Measurements from ENCODE around the gene FETUB.

Gene FETUB

GRCh38 chr3:186638259-186638658 lies 1.9 kb upstream of the FETUB start:
- no peak for DNase-seq

GRCh38 chr3:186640473-186640818 lies 247 bp downstream of the FETUB start:
- DNase-seq, result no peak

- DNase-seq, result no peak
Measured at GRCh38 chr3:186640929-186641328, 730 bp downstream of the FETUB start.

DNA sequence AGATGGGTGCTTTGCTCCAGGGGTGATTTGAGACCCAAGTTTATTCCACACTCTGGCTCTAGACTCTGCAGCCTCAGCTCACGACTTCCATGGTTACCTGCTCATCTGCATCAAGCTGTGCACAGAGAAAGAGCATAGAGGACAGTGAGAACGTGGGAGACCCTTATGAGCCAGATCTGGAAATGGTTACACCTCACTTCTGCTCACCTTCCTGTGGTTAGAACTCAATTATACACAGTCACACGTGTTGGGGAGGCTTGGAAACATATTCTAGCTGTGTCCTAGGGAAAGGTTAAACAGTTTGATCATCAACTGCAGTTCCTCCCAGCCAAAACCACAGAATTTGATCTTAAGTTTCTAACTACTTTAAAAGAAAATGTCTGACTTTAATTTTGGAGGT lies 1.8 kb downstream of the FETUB start:
- DNase-seq, result no peak

GRCh38 chr3:186643493-186643892 lies 3.3 kb downstream of the FETUB start:
- no peak for DNase-seq

DNA sequence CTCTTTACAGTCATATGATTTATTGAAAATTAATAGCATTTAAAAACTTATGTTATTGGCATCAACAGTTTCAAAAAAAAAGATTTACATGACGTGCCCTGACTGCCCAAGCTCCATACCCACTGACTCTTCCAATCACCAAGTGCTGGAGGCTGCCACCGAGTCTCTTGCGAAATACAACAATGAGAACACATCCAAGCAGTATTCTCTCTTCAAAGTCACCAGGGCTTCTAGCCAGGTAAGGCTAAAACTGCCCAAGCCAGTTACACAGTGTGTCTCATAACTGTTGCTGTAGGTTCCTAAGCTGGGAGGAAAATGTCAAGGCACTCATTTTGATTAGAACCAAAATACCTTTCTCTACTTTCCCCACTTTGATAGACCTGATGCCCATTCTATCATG lies 4.5 kb downstream of the FETUB start:
- no peak for DNase-seq

DNA sequence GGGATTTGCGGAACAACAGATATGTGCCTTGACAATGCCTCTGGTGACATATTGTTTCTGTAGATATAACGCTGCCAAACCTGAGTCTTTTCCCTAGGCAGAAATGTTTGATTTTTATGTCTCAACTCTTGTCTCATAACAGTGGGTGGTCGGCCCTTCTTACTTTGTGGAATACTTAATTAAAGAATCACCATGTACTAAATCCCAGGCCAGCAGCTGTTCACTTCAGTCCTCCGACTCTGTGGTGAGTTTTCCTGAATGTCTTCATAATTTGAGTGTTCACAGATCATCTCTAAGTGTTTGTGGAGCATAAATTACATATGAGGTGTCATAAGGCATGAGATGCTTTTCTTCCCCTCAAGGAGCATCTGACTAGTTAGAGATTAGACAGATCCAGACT lies 5.9 kb downstream of the FETUB start:
- no peak for DNase-seq

DNA sequence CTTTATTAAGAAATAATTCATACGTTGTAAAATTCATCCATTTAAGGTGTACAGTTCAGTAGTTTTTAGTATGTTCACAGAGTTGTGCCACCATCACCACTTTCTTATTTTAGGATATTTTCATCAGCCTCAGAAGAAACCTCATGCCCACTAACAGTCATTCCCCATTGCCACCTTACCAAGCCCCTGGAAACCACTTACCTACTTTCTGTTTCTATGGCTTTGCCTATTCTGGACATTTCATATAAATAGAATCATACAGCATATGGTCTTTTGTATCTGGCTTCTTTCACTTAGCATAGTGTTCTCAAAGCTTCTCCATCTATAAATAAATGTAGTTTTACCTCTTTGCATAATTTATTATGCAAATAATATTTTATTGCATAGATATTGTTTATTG lies 6.6 kb downstream of the FETUB start:
- DNase-seq, result no peak

DNA sequence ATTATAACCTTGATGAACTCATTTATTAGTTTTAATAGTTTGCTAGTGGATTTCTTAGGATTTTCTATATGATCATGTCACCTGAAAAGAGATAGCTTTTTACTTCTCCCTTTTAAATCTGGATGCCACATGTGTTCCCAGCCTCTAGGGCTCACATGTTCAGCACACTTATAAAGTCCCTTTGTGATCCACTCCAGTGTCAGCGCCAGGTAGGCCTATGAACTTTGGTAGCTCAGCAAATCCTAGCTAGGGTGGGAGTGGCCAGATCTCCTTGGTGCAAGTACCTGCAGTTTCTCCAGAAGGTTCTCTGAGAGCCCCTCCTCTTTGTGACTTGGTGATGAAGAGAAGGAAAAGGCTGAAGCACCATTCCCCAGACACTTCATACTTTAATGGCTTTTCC lies 8.7 kb downstream of the FETUB start:
- DNase-seq, result no peak

GRCh38 chr3:186651678-186652215 lies 11.5 kb downstream of the FETUB start:
- no peak for DNase-seq

DNA sequence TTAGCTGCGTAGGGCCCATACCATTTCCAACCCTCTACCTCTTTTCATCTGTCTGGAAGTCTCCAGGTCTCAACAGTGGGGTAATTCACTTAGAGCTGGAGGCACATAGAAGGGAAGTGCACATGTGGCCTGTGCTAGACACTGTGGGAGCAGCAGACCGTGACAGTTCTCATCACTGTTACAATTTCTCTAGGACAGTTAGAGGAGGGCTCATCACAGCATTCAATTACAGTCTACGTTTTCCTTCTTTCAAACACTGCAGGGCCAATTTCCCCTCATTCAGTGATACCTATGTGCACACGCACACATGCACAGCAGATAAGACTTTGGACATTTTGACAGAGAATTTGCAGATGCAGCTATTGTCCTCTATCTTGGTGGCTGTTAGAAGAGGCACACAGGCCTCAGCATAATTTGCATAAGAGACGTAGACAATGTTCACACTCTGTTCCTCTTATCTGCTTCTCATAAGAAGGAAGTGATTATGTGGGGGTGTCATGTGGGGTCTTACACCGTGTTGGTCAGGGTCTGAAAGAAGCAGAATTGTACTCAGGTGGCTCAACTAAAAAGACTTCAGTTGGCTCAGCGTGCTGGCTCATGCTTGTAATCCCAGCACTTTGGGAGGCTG lies 13.0 kb downstream of the FETUB start:
- DNase-seq, result no peak

GRCh38 chr3:186653984-186654383 lies 13.8 kb downstream of the FETUB start:
- no peak for DNase-seq

GRCh38 chr3:186663361-186664118 lies 23.3 kb downstream of the FETUB start:
- DNase-seq, result no peak

DNA sequence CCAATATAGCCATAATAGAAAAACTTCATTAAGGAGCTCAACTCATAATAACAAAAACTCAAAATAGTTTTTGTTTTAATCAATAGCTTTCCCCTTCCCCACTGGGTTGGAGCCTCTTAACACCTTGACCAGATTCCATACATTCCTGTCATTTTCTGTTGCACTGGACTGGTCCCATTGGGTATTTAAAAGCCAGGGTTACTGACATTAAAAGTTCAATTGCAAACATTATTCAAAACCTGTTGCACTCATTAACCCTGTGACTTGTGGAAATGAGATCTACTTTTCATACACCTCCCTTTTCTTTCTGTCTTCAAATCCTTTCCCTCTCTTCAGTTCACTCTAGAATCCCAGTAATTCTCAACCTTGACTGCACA lies 23.9 kb downstream of the FETUB start:
- no peak for DNase-seq

- no peak for DNase-seq
Measured at GRCh38 chr3:186664506-186664905, 24.3 kb downstream of the FETUB start.

- DNase-seq, result no peak
Measured at GRCh38 chr3:186665625-186666188, 25.5 kb downstream of the FETUB start, which contains the start of gene HRG. HRG (plus strand) TSS chr3:186666014; CDS start chr3:186666032, 18 bp downstream.

DNA sequence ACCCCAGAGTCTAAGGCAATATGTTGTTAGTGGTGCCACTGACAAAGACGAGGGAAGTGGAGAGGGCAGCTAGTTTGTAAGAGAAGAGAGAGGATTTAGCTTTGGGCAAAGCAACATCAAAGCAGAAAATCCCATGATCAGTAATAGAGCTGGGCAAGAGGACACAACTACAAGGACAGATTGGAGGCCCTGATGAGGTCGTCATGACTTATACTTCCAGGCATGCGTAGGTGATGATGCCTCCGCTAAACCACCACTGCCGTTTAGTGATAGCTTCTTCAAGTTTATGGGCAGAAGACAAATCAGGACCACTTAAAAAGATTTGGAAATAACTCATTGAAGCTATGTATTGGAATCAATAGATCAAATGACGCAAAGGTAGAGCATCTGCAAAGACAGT lies 28.2 kb downstream of the FETUB start:
- no peak for DNase-seq

GRCh38 chr3:186669378-186670084 lies 29.3 kb downstream of the FETUB start:
- DNase-seq, result no peak

DNA sequence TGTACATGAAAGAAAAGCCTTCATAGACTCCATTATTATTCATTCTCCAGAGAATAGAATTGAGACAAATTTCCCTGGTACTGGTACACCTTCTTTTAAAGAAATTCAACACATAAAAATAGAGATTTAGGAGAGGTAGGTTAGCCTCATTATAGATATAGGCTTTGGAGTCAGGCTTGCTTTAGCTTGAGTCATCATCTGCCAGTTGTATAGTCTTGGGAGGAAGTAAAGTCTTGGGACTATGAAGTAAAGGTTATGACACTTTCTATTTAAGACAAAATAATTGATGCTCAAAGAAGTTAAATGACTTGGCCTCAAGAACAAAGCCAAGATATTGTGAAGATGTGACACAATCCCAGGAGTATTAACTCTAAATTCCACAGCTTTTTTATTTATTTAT lies 30.0 kb downstream of the FETUB start:
- no peak for DNase-seq

- DNase-seq, result no peak
Measured at GRCh38 chr3:186671051-186671450, 30.9 kb downstream of the FETUB start.

DNA sequence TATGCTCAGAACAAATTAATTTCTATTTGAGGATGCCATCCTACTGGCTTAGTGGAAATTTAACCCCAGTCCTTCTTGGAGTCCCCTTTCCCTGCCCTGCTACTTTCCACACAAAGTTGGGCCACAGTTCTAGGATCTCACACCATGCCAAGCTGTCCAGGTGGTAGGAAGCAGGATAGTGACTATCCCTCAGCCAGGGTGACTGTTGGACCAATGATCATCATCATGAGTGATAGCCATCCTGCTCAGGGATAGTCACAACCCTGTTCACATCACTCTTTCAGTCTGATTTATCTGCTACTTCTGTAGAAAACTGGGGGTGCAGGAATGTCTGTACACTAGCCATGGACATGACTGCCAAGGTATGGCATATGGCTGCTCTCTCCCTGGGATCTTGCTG lies 38.4 kb downstream of the FETUB start:
- no peak for DNase-seq

DNA sequence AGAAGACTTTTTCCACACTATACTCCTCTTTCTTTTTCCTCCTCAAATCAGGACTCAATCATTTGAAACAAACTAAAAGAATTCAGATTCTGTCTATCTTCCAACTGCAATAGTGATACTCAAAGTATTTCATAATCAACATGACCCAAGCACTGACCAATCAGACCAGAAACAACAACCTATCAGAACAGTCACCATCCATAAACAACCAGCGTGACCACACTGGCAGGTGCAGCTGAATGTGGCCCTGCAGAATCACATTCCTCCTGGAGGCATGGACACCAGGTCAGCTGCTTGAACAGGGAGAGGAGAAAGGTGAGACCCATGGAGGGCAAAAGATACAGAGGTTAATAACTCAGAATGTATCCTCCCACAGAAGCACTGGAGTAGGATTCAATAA lies 39.0 kb downstream of the FETUB start:
- no peak for DNase-seq

GRCh38 chr3:186680869-186681268 lies 40.7 kb downstream of the FETUB start:
- DNase-seq, result no peak

GRCh38 chr3:186682812-186683211 lies 42.6 kb downstream of the FETUB start:
- DNase-seq, result no peak

All from NCI-H748 treated with DMSO at 0.1 percent for 48 hours (cell line).